ENCODE results near the gene SRGN. TPM values are rescaled to one million over a fixed set of nuclear protein-coding genes. Genes with fewer than 3 reads are reported as not detected.

The SRGN gene
- total RNA-seq, 4 donors from 2014 or later: 19.4 to 113 (median 28.1) TPM

DNA sequence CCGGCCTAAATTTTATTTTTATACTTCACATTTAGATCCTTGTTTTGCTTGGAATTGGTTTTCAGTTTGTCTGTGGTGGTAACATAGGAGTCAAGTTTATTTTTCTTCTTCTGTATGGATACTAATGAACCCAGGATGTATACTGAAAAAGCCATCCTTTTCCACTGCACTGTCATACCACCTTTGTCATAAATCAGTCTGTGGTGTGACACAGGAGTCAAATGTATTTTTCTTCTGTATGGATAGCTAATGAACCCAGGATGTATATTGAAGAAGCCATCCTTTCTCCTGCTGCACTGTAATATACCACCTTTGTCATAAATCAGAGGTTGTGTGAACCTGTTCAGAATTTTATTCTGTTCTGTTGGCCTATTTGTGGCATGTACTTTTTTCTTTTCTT, 57.4 kb downstream of the SRGN start:
- no peaks in the 10 kb centered on the region for H3K36me3 ChIP-seq
- no peak for DNase-seq
- H3K27me3 ChIP-seq: no peaks in the 10 kb centered on the region
- H3K9me3 ChIP-seq: no peaks in the 10 kb centered on the region
- no peak overlapping the region for H3K4me3 ChIP-seq
- H3K4me1 ChIP-seq: no peaks in the 10 kb centered on the region
- no peak overlapping the region for H3K27ac ChIP-seq
- TF ChIP-seq, protein P1, sequence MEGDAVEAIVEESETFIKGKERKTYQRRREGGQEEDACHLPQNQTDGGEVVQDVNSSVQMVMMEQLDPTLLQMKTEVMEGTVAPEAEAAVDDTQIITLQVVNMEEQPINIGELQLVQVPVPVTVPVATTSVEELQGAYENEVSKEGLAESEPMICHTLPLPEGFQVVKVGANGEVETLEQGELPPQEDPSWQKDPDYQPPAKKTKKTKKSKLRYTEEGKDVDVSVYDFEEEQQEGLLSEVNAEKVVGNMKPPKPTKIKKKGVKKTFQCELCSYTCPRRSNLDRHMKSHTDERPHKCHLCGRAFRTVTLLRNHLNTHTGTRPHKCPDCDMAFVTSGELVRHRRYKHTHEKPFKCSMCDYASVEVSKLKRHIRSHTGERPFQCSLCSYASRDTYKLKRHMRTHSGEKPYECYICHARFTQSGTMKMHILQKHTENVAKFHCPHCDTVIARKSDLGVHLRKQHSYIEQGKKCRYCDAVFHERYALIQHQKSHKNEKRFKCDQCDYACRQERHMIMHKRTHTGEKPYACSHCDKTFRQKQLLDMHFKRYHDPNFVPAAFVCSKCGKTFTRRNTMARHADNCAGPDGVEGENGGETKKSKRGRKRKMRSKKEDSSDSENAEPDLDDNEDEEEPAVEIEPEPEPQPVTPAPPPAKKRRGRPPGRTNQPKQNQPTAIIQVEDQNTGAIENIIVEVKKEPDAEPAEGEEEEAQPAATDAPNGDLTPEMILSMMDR (IDR thresholded peaks at IDR 0.05): no peak
- no peak for TF ChIP-seq POLR2A (IDR thresholded peaks at IDR 0.05)

- Histone ChIP-seq H3K9me3 (no peaks in the 10 kb centered on the region), H3K4me1 (no peaks in the 10 kb centered on the region), H3K36me3 (no peaks in the 10 kb centered on the region), H3K27me3 (no peaks in the 10 kb centered on the region), H3K4me3 (no peak overlapping the region), H3K27ac (no peak overlapping the region)
- DNase-seq: no peak
- TF ChIP-seq POLR2A (IDR thresholded peaks at IDR 0.05): no peak
- TF ChIP-seq, protein P1 (IDR thresholded peaks at IDR 0.05): no peak
Measured at GRCh38 chr10:69145864-69146263, 58.0 kb downstream of the SRGN start.

DNA sequence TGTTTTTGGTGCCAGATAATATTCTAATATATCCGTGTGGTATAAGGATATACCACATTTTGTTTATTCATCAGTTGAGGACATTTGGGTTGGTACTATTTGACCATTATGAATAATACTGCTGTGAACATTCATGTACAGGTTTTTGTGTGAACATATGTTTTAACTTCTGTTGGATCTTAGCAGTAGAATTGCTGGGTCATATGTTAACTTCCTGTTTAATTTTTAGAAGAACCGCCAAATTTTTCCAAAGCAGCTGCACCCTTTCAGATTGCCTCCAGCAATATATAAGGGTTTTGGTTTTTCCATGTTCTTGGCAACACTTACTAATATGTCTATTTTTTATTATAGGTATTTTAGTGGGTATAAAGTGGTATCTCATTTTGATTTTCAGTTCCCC, 58.9 kb downstream of the SRGN start:
- Histone ChIP-seq H3K27me3 (no peaks in the 10 kb centered on the region), H3K9me3 (no peaks in the 10 kb centered on the region), H3K36me3 (no peaks in the 10 kb centered on the region), H3K27ac (no peak overlapping the region), H3K4me1 (no peaks in the 10 kb centered on the region), H3K4me3 (no peak overlapping the region)
- TF ChIP-seq, protein P1 (IDR thresholded peaks at IDR 0.05): no peak
- no peak for TF ChIP-seq POLR2A (IDR thresholded peaks at IDR 0.05)
- DNase-seq: no peak

- no peaks in the 10 kb centered on the region for H3K9me3 ChIP-seq
- H3K36me3 ChIP-seq: no peaks in the 10 kb centered on the region
- no peak for DNase-seq
- H3K27ac ChIP-seq: no peak overlapping the region
- H3K27me3 ChIP-seq: no peaks in the 10 kb centered on the region
- H3K4me1 ChIP-seq: no peaks in the 10 kb centered on the region
- H3K4me3 ChIP-seq: no peak overlapping the region
- TF ChIP-seq, protein P1 (IDR thresholded peaks at IDR 0.05): no peak
- TF ChIP-seq POLR2A (IDR thresholded peaks at IDR 0.05): no peak
Measured at GRCh38 chr10:69151984-69152383, 64.1 kb downstream of the SRGN start.

DNA sequence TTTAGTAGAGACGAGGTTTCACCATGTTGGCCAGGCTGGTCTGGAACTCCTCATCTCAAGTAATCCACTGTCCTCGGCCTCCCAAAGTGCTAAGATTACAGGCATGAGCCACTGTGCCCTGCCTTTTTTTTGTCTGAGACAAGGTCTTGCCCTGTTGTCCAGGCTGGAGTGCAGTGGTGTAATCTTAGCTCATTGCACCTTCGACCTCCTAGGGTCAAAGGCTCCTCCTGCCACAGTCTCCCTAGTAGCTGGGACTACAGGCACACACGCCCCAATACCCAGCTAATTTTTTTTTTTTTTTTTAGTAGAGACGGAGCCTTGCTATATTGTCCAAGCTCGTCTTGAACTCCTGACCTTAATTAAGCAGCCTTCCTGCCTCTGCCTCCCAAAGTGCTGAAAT, 65.3 kb downstream of the SRGN start:
- H3K4me3 ChIP-seq: no peak overlapping the region
- TF ChIP-seq, protein P1 (IDR thresholded peaks at IDR 0.05): no peak
- no peak for TF ChIP-seq POLR2A (IDR thresholded peaks at IDR 0.05)
- no peak for DNase-seq
- no peaks in the 10 kb centered on the region for H3K4me1 ChIP-seq
- H3K36me3 ChIP-seq: peaks cover 0 to 4% (median 0%) of the 10 kb centered on the region in 3 donors
- H3K27ac ChIP-seq: no peak overlapping the region
- no peaks in the 10 kb centered on the region for H3K9me3 ChIP-seq
- H3K27me3 ChIP-seq: no peaks in the 10 kb centered on the region

Small RNA genes within 50 kb of the gene (small RNA-seq; reads per million reads assigned to genes)
- 0 reads per million in 2 donors for gene RF00017

Other genes with a start within 250 kb of the SRGN start
- 10 to 100 TPM in 3 of 4 donors, 1 to 10 TPM in 1; 8.2 to 25.6 (median 16.0) TPM for gene DDX50, start 186.8 kb upstream of the SRGN start, total RNA-seq
- 10 to 100 TPM; 17.8 to 50.3 (median 20.6) TPM for gene DDX21, start 131.9 kb upstream of the SRGN start, total RNA-seq
- 10 to 100 TPM; 13.1 to 20.7 (median 19.9) TPM for gene KIFBP, start 99.3 kb upstream of the SRGN start, total RNA-seq
- gene VPS26A, start 36.1 kb downstream of the SRGN start, total RNA-seq: 10 to 100 TPM; 18.1 to 71.0 (median 24.8) TPM
- 10 to 100 TPM; 20.5 to 50.3 (median 31.2) TPM for gene SUPV3L1, start 92.1 kb downstream of the SRGN start, total RNA-seq
- 100 to 1,000 TPM in 3 of 4 donors, 10 to 100 TPM in 1; 53.6 to 207 (median 184) TPM for gene HKDC1, start 132.2 kb downstream of the SRGN start, total RNA-seq
- 10 to 100 TPM; 12.5 to 47.0 (median 12.6) TPM for gene HK1, start 190.4 kb downstream of the SRGN start, total RNA-seq

Measured in Peyer's patch (tissue), 4 donors.